AG10803 (cell line): Measurements from ENCODE around the gene HES2.

ENCODE experiments used
- DNase-seq: peaks from one replicate; pipeline ENCODE4 v3.0.0; 2010; ENCODE audit warnings: low read depth
- H3K4me3 ChIP-seq: 2 replicates; pipeline ENCODE4 v1.5.1; 2011; ENCODE audit warnings: mild to moderate bottlenecking, low read length, control low read depth
- CTCF ChIP-seq: conservative IDR thresholded peaks from 2 replicates; pipeline ENCODE4 v1.5.1; 2011; ENCODE audit warnings: mild to moderate bottlenecking, low read length, control low read depth, inconsistent platforms

The HES2 gene

GRCh38 chr1:6419804-6420453, at the start of gene HES2:
Gene HES2 (minus strand): TSS chr1:6419919. CDS start chr1:6419820, 99 bp downstream.
- TF ChIP-seq CTCF: no peak
- DNase-seq: no peak
- no peak within 1 kb of the TSS for H3K4me3 ChIP-seq

GRCh38 chr1:6468729-6469461, 49.2 kb upstream of the HES2 start:
- DNase-seq: no peak
- TF ChIP-seq CTCF: no peak
- H3K4me3 ChIP-seq: no peak overlapping the region

GRCh38 chr1:6467744-6468688, 48.3 kb upstream of the HES2 start:
- DNase-seq: no peak
- no peak for TF ChIP-seq CTCF
- no peak overlapping the region for H3K4me3 ChIP-seq

- TF ChIP-seq CTCF: no peak
- H3K4me3 ChIP-seq: no peak overlapping the region
- no peak for DNase-seq
These were observed 47.5 kb upstream of the HES2 start for GRCh38 chr1:6467224-6467623.

GRCh38 chr1:6466751-6467150, 47.0 kb upstream of the HES2 start:
- no peak for DNase-seq
- H3K4me3 ChIP-seq: no peak overlapping the region
- TF ChIP-seq CTCF: no peak

- DNase-seq: no peak
- TF ChIP-seq CTCF: no peak
- H3K4me3 ChIP-seq: no peak within 1 kb of the TSS
These were observed 46.3 kb upstream of the HES2 start, which contains the start of gene TNFRSF25 for GRCh38 chr1:6466023-6466422. Gene TNFRSF25 (minus strand): TSS chr1:6466173. CDS start chr1:6466107, 66 bp downstream.
